Measurements from ENCODE around the gene TPP2.

The TPP2 gene

DNA sequence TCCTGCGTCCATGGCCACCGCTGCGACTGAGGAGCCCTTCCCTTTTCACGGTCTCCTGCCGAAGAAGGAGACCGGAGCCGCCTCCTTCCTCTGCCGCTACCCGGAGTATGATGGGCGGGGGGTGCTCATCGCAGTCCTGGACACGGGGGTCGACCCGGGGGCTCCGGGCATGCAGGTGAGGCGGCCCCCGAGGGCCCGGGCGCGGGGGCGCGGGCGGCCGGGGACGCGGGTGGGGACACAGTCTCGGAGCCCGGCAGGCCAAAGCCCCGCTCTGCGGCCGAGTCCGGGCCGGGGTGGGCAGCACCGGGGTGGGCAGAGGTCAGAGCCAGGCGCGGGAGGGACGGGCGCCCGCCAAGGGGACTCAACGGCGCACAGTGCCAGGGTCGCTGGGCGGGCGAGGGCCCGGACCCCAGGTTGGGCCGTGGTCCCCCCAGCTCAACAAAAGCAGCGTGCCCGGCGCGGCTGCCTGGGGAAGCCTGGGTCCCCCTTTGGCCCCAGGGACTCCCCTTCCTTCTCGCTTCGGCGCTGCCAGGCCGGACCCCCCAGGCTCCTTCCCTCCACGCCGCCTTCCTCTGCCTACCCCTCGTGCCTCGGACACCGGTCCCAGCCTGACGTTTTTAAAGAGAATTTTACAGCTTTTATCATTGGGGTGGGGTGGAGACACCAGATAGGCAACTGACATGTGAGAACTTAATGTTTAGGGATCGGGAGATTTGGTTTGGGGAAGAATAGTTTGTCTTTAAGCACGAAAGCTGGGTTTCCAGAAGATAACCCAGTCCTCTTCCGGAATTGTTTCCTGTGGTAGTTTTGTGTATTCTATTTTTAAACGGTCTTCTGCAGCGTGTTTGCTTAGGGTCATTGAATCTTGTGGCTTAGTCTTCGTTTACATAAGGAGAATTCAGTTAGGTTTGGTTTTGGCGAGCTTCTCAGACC lies 509 bp downstream of the TPP2 start:
- DNase-seq, result peak; percentile 70

DNA sequence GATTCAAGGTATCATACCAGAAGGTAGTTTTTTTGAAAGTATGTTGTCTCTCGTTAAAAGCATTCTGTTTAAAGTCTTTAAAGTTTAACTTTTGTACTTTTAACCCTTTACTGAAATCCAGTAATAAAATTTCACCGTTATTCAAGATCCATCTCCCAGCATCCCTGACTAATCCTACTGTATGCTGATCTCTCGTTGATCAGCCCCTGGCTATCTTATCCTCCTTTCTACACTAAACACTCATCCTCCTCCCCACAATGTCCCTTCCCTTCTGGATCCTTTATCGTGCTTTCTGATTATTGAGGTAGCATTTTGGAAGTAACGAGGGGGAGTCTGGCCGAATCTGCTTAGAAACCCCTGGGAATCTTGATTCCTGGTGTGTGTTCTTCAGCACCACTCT lies 1.3 kb downstream of the TPP2 start:
- peak; percentile 46 for DNase-seq

DNA sequence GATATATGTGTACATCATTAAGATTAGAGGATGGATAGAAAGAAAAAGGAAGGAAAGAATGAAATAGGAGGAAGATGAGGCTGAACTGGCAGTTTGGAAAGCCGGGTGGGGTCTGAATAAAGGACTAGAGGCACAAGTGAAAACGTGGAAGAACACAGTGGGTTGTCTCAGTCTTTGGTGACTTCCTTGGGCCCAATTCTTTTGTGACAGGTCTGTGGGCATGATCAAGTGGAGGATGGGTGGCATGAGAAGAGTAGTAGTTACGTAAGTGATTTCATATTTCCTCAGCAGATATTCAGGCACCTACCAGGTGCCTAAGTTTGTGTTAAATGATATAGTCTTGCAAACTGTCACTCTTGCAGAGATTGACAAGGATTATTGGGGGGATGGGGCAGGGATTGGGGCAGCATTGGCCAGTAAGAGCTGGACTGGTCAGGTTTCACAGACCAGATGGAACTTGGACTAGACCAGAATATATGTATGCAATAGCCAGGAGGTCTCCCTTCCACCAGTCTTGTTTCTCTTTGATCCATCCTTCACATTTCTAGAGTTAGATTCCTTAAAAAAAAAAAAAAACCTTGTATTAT lies 2.7 kb downstream of the TPP2 start:
- DNase-seq, result no peak

DNA sequence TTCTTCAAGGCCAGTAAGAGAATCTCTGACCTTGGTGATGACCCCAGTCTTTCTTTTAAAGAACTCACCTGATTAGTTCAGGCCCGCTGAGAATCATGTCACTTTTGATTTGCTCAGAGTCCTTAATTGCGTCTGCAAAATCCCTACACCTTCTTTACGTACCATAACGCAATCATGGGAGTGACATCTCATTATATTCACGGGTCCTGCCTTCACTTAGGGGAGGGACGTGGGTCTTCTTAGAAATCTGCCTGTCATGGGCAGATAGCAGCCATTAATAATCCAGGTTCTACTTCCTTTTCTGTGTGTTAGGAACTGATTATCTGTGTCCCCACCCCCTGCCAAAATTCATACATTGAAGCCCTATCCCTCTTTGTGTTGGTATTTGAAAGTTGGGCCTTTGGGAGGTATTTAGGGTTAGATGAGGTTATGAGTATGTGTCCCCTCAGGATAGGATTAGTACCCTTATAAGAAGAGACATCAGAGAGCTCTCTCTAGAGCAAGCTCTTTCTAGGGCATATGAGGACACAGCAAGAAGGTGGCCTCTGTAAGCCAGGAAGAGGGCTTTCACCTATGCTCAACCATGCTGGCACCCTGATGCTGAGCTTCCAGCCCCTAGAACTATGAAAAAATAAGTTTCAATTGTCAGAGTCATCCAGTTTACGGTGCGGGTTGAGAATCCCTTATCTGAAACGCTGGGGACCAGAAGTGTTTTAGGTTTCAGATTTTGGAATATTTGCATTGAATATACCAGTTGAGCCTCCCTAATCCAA lies 9.9 kb downstream of the TPP2 start:
- DNase-seq, result no peak

- no peak for DNase-seq
Measured at GRCh38 chr13:102608974-102609373, 12.2 kb downstream of the TPP2 start.

- DNase-seq, result no peak
Measured at GRCh38 chr13:102609696-102610095, 12.9 kb downstream of the TPP2 start.

- no peak for DNase-seq
Measured at GRCh38 chr13:102610296-102610895, 13.6 kb downstream of the TPP2 start.

DNA sequence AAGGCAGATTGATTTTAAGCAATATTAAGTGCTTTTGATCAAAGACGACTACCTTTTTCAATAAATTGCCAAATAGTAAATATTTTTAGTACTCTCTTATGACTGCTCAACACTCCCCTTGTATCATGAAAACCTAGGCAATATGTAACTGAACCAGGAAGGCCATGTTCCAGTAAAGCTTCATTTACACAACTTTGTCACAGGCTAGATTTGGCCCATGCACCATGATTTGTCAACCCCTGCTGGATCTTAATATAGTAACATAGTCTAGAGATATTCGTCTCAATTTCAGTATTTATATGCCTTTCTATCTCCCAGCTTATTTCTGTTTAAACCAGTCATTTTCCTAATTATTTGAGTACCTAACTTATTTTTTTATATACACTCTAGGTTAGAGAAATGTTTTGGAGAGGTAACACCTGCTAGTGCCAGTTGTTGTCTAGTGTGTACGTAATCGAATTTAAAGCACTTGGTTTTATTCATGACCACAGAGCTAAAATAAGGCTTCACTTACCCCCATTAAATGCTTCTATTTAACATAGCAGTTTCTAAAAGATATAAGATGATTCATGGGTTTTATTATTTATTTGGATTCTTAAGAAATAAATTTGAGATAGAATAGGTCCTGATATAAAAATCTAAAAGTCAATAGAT lies 21.0 kb downstream of the TPP2 start:
- DNase-seq, result no peak

- peak; percentile 60 for DNase-seq
Measured at GRCh38 chr13:102620516-102620915, 23.7 kb downstream of the TPP2 start.

DNA sequence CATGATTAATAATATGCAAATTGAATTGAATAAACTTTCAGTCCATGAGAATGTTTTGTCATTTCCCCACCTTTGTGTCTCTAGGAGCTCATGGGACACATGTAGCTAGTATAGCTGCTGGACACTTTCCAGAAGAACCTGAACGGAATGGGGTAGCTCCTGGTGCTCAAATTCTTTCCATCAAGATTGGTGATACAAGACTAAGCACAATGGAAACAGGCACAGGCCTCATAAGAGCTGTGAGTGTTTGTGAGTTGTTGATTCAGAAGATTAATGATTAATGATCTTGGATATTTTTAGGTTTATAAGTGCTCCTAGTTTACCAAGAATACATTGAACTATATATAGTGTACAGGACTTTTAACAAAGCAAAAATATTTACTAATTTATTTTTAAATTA lies 30.1 kb downstream of the TPP2 start:
- no peak for DNase-seq

GRCh38 chr13:102628559-102628958 lies 31.8 kb downstream of the TPP2 start:
- no peak for DNase-seq

- DNase-seq, result no peak
Measured at GRCh38 chr13:102631198-102631597, 34.4 kb downstream of the TPP2 start.

DNA sequence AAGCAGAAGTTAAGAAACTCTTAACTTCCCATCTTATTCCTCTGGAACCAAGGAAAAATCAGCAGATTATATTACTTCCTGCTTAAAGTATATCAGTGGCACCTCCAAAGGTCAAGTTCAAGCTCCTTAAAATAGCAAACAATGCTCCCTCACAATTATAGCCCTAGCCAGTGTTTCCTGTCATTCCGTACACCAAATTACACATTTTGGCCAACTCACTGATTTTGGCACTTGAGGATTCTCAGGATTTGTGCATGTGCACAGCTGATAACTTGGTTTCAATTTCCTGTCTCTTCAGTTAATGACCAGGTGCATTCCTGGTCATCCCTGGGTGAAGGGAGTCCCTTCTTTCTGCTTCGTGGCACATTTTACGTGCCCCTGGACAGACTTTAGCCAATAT lies 42.0 kb downstream of the TPP2 start:
- DNase-seq, result no peak

- DNase-seq, result no peak
Measured at GRCh38 chr13:102642029-102642428, 45.2 kb downstream of the TPP2 start.

DNA sequence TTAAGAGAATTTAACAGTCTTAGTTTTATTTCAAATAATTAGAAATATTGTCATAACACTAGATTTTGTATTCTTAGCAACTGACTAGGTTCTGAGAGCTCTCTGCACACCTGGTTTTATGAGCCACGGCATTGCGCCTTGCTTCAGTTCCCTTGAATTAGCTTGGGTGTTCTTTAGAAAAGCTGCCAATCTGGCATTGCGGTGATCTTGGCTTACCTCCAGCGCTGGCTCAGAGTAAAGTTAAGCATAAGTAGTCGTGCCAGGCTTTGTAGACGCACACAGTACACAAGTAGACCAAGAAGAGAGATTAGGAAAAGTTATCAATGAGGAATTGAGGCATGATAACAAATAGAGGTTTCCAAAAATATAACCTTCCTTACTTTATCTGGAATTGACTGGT lies 45.7 kb downstream of the TPP2 start:
- peak; percentile 77 for DNase-seq

DNA sequence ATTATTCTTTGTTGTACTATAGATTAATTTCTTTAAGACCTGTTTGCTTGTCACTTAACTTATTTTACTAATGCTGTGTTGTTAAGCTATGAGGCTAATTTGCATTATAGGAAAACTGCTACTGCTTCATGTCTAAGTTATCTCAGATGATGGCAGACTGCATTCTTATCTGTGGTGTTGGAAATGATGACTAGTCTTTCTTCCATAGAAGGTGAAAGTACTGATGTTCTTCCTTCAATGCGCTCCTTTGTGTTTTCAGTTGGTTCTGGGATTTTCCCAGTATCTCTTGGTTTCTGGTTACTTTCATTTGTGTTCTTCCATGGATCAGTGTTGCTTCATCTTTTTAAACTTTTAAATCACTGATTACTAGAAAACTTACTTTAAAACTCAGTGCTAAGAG lies 46.9 kb downstream of the TPP2 start:
- DNase-seq, result no peak

DNA sequence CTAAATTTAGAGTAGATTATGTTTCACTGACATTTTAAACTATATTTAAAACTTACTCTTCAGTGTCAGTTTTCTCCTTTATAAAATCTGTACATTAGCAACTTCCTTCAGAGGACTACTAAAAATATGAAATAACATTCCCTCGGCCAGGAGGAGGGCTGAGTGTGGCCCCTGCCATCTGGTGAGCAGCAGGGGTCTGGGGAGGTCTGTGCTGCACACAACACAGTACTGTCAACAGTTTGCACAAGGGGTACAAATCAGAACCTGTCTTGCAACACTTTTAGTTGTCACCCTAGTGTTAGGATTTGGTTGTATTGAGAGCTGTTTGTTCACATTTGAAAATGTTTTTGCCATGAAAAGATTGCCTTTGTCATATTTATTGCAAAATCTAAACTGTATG lies 48.9 kb downstream of the TPP2 start:
- peak; percentile 52 for DNase-seq

GRCh38 chr13:102648046-102648445 lies 51.3 kb downstream of the TPP2 start:
- DNase-seq, result no peak

- DNase-seq, result no peak
Measured at GRCh38 chr13:102650444-102650843, 53.7 kb downstream of the TPP2 start.

GRCh38 chr13:102651392-102651791 lies 54.6 kb downstream of the TPP2 start:
- no peak for DNase-seq

DNA sequence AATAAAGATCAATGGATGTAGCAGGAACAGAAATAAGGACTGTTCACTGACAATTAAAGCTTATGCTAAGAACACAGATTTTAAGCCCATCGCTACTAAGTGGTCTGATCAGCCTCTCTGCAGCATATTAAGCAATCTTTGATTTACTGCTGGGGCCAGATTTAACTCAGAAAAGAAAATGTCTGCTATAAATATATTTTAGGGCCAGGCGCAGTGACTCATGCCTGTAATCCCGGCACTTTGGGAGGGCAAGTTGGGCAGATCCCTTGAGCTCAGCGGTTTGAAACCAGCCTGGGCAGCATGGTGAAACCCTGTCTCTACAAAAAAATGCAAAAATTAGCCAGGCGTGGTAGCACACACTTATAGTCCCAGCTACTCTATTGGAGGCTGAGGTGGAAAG lies 55.1 kb downstream of the TPP2 start:
- no peak for DNase-seq

DNA sequence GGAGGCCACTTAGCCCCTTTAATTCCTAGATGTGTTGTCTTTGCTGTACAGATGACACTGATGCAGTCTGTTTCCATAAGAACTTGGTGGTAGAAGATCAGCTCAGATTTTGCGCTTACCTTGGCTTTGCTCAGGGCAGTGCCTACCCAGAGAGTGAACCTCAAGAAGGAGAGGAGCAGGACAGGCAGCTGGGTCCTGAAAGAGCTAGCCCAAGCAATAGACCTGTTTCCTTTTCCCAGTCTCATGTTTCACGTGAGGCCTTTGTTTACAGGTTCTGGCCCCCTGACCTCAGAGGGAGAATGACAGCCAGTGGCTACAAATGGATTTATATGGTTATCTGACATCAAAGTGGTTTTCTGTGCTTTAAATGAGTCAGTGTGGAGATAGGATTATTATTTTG lies 58.0 kb downstream of the TPP2 start:
- DNase-seq, result no peak

- no peak for DNase-seq
Measured at GRCh38 chr13:102657630-102658029, 60.8 kb downstream of the TPP2 start.
